ENCODE results near the gene ATP5MK. TPM values are rescaled to one million over a fixed set of nuclear protein-coding genes. Genes with fewer than 3 reads are reported as not detected.
"Not testable (repeated sequence)": the region's sequence is repeated elsewhere in the genome, so short reads cannot be mapped to it uniquely, and the experiment has no call there.

ATP5MK gene
- total RNA-seq, 3 donors from 2014 or later, result 426 to 450 (median 433) TPM

- DNase-seq, result no peak
- no peak for ATAC-seq
- H3K4me3 Mint-ChIP-seq, result no peak overlapping the region
- no peaks in the 10 kb centered on the region for H3K27me3 Mint-ChIP-seq (ENCODE audit: low read depth)
- H3K9me3 Mint-ChIP-seq, result no peaks in the 10 kb centered on the region
- H3K4me1 Mint-ChIP-seq (ENCODE audit: low read depth), result peaks cover 15% of the 10 kb centered on the region
- H3K36me3 Mint-ChIP-seq (ENCODE audit: insufficient read depth), result peaks cover 63% of the 10 kb centered on the region
Observed at GRCh38 chr10:103423748-103424147, 27.5 kb upstream of the ATP5MK start.

- DNase-seq (no peak), ATAC-seq (no peak)
- no peaks in the 10 kb centered on the region for H3K9me3 Mint-ChIP-seq
- no peaks in the 10 kb centered on the region for H3K4me1 Mint-ChIP-seq (ENCODE audit: low read depth)
- no peaks in the 10 kb centered on the region for H3K27me3 Mint-ChIP-seq (ENCODE audit: low read depth)
- H3K36me3 Mint-ChIP-seq (ENCODE audit: insufficient read depth), result peaks cover 69% of the 10 kb centered on the region
- H3K4me3 Mint-ChIP-seq, result no peak overlapping the region
Observed at GRCh38 chr10:103419101-103419500, 22.8 kb upstream of the ATP5MK start.

- no peaks in the 10 kb centered on the region for H3K27me3 Mint-ChIP-seq (ENCODE audit: low read depth)
- H3K9me3 Mint-ChIP-seq, result no peaks in the 10 kb centered on the region
- H3K4me3 Mint-ChIP-seq, result no peak overlapping the region
- DNase-seq (no peak), ATAC-seq (no peak)
- H3K36me3 Mint-ChIP-seq (ENCODE audit: insufficient read depth), result peaks cover 64% of the 10 kb centered on the region
- no peaks in the 10 kb centered on the region for H3K4me1 Mint-ChIP-seq (ENCODE audit: low read depth)
Observed at GRCh38 chr10:103417601-103418000, 21.3 kb upstream of the ATP5MK start.

DNA sequence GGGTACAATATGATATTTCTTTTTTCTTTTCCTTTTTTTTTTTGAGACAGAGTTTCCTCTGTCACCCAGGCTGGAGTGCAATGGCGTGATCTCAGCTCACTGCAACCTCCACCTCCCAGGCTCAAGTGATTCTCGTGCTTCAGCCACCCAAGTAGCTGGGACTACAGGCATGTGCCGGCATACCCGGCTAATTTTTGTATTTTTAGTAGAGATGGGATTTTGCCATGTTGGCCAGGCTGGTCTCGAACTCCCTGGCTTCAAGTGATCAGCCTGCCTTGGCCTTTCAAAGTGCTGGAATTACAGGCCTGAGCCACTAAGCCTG is 20.8 kb upstream of the ATP5MK start:
- not testable (repeated sequence) for H3K4me1 Mint-ChIP-seq (ENCODE audit: low read depth); ATAC-seq; H3K4me3 Mint-ChIP-seq; H3K27me3 Mint-ChIP-seq (ENCODE audit: low read depth); DNase-seq; H3K9me3 Mint-ChIP-seq
- H3K36me3 Mint-ChIP-seq (ENCODE audit: insufficient read depth), result peaks cover 60% of the 10 kb centered on the region

DNA sequence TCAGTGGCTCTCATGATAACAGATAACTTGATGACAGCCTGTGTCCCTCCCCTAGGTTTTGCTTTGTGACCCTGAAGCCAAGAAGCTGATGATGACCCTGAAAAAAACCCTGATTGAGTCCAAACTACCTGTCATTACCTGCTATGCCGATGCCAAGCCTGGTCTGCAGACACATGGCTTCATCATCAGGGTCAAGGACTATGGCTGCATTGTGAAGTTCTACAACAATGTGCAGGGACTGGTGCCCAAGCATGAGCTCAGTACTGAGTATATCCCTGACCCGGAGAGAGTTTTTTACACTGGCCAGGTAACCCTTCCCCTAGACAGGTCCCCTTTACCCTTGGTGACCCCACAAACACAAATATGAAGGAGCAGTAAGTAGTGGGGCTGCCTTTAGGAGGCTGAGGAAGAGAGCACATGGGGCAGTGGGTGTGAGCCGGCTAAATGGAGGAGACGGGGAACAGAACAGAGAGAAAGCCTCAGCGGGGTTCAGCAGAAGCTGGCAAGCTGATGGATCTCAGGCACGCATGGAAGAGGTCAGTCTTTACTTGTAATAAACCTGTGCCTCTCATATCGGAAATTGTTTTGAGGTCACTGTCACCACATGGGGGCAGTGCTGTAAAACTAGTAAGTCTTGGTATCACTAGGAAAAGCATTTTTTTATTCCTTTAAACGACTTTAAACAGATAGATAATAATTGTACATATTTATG is 20.3 kb upstream of the ATP5MK start:
- DNase-seq (peak; percentile 46), ATAC-seq (peak in 1 of 2 donors; percentile 28)
- Mint-ChIP-seq H3K9me3 (no peaks in the 10 kb centered on the region), H3K36me3 (ENCODE audit: insufficient read depth) (peaks cover 62% of the 10 kb centered on the region), H3K27me3 (ENCODE audit: low read depth) (no peaks in the 10 kb centered on the region), H3K4me1 (ENCODE audit: low read depth) (no peaks in the 10 kb centered on the region), H3K4me3 (no peak overlapping the region)

DNA sequence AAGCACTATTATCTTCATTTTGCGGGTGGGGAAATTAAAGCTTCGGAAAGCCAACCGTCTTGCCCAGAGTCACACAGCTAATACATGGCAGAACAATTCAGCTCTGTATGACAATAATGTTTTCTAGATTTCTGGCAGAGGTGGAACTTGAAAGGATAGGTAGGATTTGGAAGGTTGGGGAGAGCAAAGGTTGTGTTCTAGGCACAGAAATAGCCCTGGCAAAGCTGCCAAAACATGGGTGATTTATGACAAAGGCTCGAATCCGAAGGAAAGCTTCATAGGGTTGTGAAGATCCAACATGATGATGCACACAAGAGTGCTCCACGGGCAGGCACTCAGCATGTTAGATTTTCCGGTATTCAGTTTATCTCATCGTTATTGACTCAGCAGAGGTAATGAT is 19.3 kb upstream of the ATP5MK start:
- no peak overlapping the region for H3K4me3 Mint-ChIP-seq
- DNase-seq, result no peak
- H3K9me3 Mint-ChIP-seq, result no peaks in the 10 kb centered on the region
- no peaks in the 10 kb centered on the region for H3K4me1 Mint-ChIP-seq (ENCODE audit: low read depth)
- no peak for ATAC-seq
- no peaks in the 10 kb centered on the region for H3K27me3 Mint-ChIP-seq (ENCODE audit: low read depth)
- H3K36me3 Mint-ChIP-seq (ENCODE audit: insufficient read depth), result peaks cover 59% of the 10 kb centered on the region

GRCh38 chr10:103413564-103413963 is 17.3 kb upstream of the ATP5MK start:
- H3K27me3 Mint-ChIP-seq (ENCODE audit: low read depth), result no peaks in the 10 kb centered on the region
- no peaks in the 10 kb centered on the region for H3K9me3 Mint-ChIP-seq
- no peaks in the 10 kb centered on the region for H3K4me1 Mint-ChIP-seq (ENCODE audit: low read depth)
- peaks cover 48% of the 10 kb centered on the region for H3K36me3 Mint-ChIP-seq (ENCODE audit: insufficient read depth)
- ATAC-seq (no peak), DNase-seq (no peak)
- no peak overlapping the region for H3K4me3 Mint-ChIP-seq

DNA sequence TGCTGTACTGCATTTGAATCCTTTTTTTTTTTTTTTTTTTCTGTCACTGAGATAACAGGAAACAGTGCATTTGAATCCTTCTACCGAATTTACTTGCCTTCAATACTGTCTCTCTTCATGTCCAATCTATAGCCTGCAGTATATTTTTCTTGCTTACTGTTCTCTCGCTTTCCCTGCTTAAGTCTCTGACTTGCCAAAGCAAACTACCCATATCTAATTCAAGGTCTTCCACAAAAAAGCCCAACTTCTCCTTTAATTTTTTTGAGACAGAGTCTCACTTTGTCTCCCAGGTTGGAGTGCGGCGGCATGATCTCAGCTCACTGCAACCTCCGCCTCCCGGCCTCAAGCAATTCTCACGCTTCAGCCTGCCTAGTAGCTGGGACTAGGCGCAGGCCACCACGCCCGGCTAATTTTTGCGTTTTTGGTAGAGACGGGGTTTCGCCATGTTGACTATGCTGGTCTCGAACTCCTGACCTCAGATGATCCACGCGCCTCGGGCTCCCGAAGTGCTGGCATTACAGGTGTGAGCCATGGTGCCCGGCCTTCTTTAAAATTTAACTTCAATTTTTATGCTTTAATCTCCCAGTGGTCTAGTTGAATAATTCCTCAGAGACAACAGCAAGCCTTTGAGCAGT is 1.0 kb upstream of the ATP5MK start:
- DNase-seq (no peak), ATAC-seq (no peak)
- peaks cover 53% of the 10 kb centered on the region for H3K4me1 Mint-ChIP-seq (ENCODE audit: low read depth)
- H3K27me3 Mint-ChIP-seq (ENCODE audit: low read depth), result no peaks in the 10 kb centered on the region
- H3K9me3 Mint-ChIP-seq, result no peaks in the 10 kb centered on the region
- peaks cover 40% of the 10 kb centered on the region for H3K36me3 Mint-ChIP-seq (ENCODE audit: insufficient read depth)
- peak overlapping the region; percentile 90 for H3K4me3 Mint-ChIP-seq

DNA sequence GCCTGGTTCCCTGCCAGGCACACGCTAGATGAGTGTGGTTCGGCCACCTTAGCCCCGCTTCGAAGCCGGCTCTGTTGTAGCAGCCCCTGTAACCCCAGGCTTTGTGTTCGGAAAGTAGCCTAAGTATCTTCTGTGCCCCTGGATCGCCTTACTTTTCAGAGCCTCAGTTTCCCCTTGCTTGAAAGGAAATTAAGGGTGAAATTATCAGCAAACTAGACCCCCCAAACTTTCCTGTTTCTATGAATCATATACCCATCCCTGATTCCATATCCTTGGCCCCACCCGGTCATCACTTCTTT is 463 bp upstream of the ATP5MK start:
- peaks cover 44% of the 10 kb centered on the region for H3K36me3 Mint-ChIP-seq (ENCODE audit: insufficient read depth)
- no peaks in the 10 kb centered on the region for H3K9me3 Mint-ChIP-seq
- H3K4me3 Mint-ChIP-seq, result peak overlapping the region; percentile 90
- ATAC-seq, result no peak
- H3K27me3 Mint-ChIP-seq (ENCODE audit: low read depth), result no peaks in the 10 kb centered on the region
- no peak for DNase-seq
- peaks cover 53% of the 10 kb centered on the region for H3K4me1 Mint-ChIP-seq (ENCODE audit: low read depth)

DNA sequence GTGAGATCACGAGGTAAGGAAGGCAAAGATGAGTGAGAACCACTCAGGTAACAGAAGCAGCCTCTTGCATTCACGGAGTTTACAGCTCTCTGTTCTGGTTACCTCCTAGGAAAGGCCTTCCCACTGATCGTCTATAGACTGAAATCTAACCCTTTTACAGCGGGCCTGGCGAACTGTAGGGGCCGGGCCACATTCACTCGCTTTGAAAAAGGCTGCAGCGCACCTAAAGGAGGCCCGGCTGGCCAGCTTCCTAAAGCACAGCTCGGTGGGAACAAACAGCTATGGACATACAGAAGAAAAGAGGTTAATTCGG is 565 bp downstream of the ATP5MK start:
- Mint-ChIP-seq H3K9me3 (no peaks in the 10 kb centered on the region), H3K36me3 (ENCODE audit: insufficient read depth) (peaks cover 43% of the 10 kb centered on the region), H3K4me1 (ENCODE audit: low read depth) (peaks cover 53% of the 10 kb centered on the region), H3K27me3 (ENCODE audit: low read depth) (no peaks in the 10 kb centered on the region), H3K4me3 (peak overlapping the region; percentile 90)
- DNase-seq (no peak), ATAC-seq (peak in 1 of 2 donors; percentile 1)

DNA sequence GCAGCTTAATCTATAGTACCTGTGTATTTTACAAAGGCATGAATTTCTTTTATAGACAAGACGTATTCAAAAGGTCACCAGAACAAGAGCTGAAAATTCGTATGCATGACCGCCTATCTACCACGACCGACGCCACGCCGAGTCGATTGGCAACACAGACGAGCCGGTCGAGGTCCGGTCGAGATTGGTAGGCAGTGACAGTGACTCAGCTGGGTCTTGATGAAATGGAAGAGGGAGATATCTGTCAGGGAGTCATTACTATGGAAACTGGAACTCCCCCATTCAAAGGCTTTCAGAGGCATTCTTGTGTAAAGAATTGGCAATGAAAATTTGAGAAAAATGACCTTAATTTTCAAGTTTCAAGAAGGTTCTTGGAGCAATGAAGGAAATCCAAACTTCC is 2.1 kb downstream of the ATP5MK start:
- Mint-ChIP-seq H3K4me3 (peak overlapping the region; percentile 65), H3K9me3 (no peaks in the 10 kb centered on the region), H3K4me1 (ENCODE audit: low read depth) (peaks cover 51% of the 10 kb centered on the region), H3K36me3 (ENCODE audit: insufficient read depth) (peaks cover 30% of the 10 kb centered on the region), H3K27me3 (ENCODE audit: low read depth) (no peaks in the 10 kb centered on the region)
- DNase-seq (no peak), ATAC-seq (no peak)

- Mint-ChIP-seq H3K4me1 (ENCODE audit: low read depth) (no peaks in the 10 kb centered on the region), H3K27me3 (ENCODE audit: low read depth) (no peaks in the 10 kb centered on the region), H3K4me3 (no peak overlapping the region), H3K36me3 (ENCODE audit: insufficient read depth) (peaks cover 17% of the 10 kb centered on the region), H3K9me3 (no peaks in the 10 kb centered on the region)
- ATAC-seq, result no peak
- DNase-seq, result no peak
Observed at GRCh38 chr10:103382769-103383168, 13.5 kb downstream of the ATP5MK start.

DNA sequence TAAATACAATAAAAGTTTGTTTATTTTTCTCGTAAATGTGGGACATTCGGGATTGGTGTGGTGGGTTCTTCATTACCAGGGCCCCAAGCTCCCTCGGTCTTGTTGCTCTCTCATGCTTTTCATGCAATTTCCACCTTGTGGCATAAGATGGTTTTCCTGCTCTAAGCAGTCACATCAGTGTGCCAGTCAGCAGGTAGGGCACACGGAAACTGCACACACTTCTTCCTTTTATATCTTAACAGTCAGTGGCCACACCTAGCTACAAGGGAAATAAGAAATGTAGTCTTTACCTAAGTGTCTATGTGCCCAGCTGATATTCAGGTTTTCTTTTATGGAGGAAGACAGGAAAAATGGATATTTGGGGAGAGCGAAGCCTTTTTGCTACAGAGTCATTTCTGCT is 22.0 kb downstream of the ATP5MK start:
- H3K27me3 Mint-ChIP-seq (ENCODE audit: low read depth), result no peaks in the 10 kb centered on the region
- no peak for ATAC-seq
- no peaks in the 10 kb centered on the region for H3K9me3 Mint-ChIP-seq
- H3K36me3 Mint-ChIP-seq (ENCODE audit: insufficient read depth), result peaks cover 17% of the 10 kb centered on the region
- no peak for DNase-seq
- peaks cover 11% of the 10 kb centered on the region for H3K4me1 Mint-ChIP-seq (ENCODE audit: low read depth)
- no peak overlapping the region for H3K4me3 Mint-ChIP-seq

- Mint-ChIP-seq H3K4me1 (ENCODE audit: low read depth) (peaks cover 13% of the 10 kb centered on the region), H3K27me3 (ENCODE audit: low read depth) (no peaks in the 10 kb centered on the region), H3K9me3 (no peaks in the 10 kb centered on the region), H3K36me3 (ENCODE audit: insufficient read depth) (peaks cover 17% of the 10 kb centered on the region), H3K4me3 (no peak overlapping the region)
- no peak for DNase-seq
- ATAC-seq, result peak; percentile 14 to 23
Observed at GRCh38 chr10:103373544-103373943, 22.7 kb downstream of the ATP5MK start.

DNA sequence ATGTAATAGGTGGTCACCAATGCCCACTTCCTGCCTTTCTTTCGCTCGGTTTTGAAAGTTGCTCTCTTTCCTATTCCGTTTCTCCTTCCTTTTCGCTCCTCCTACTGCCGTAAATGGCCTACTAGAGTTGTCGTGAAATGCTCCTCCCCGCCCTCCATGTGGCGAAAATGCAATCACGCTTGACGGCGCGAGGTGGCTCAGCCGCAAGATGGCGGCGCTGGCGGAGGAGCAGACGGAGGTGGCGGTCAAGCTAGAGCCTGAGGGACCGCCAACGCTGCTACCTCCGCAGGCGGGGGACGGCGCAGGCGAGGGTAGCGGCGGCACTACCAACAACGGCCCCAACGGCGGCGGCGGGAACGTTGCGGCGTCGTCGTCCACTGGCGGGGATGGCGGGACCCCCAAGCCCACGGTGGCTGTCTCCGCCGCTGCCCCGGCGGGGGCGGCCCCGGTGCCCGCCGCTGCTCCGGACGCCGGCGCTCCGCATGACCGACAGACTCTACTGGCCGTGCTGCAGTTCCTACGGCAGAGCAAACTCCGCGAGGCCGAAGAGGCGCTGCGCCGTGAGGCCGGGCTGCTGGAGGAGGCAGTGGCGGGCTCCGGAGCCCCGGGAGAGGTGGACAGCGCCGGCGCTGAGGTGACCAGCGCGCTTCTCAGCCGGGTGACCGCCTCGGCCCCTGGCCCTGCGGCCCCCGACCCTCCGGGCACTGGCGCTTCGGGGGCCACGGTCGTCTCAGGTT is 28.3 kb downstream of the ATP5MK start, which contains the start of gene TAF5:
TSS of gene TAF5 (plus strand) at position 195 of the 737 bp plus-strand sequence. CDS start at position 209, 14 bp downstream.
- H3K27me3 Mint-ChIP-seq (ENCODE audit: low read depth), result no peaks in the 10 kb centered on the region
- H3K36me3 Mint-ChIP-seq (ENCODE audit: insufficient read depth), result peaks cover 2% of the 10 kb centered on the region
- DNase-seq, result peak; percentile 81
- peaks cover 9% of the 10 kb centered on the region for H3K4me1 Mint-ChIP-seq (ENCODE audit: low read depth)
- H3K4me3 Mint-ChIP-seq, result peak within 1 kb of the TSS; percentile 87
- H3K9me3 Mint-ChIP-seq, result no peaks in the 10 kb centered on the region
- ATAC-seq, result peak; percentile 71 to 76

Measured in activated T-cell treated with anti-CD3 and anti-CD28 coated beads, Interleukin-2, amount 50 U/mL, for 4 hours (primary cell).